Measurements from ENCODE around the gene MRI1.
"Not testable (repeated sequence)": the region's sequence is repeated elsewhere in the genome, so short reads cannot be mapped to it uniquely, and the experiment has no call there.

The MRI1 gene

GRCh38 chr19:13734751-13735150, 29.6 kb upstream of the MRI1 start:
- 90 to 94% methylated on average over 2 of the region's 2 CpGs for WGBS, 2 experiments
- Histone ChIP-seq H3K4me1 (ENCODE audit: control insufficient read depth, insufficient read depth, low read length) (no peaks in the 10 kb centered on the region), H3K36me3 (ENCODE audit: control insufficient read depth, insufficient read depth, low read length) (no peaks in the 10 kb centered on the region), H3K27me3 (ENCODE audit: control insufficient read depth, insufficient read depth, low read length, poor library complexity, severe bottlenecking) (no peaks in the 10 kb centered on the region), H3K4me3 (ENCODE audit: insufficient read depth, low read depth, low read length) (no peak overlapping the region), H3K27ac (ENCODE audit: insufficient read depth, low read depth, low read length, poor library complexity, severe bottlenecking) (no peak overlapping the region), H3K9me3 (ENCODE audit: control insufficient read depth, low read length) (no peaks in the 10 kb centered on the region)

GRCh38 chr19:13738073-13738472, 26.2 kb upstream of the MRI1 start:
- Histone ChIP-seq H3K4me1 (ENCODE audit: control insufficient read depth, insufficient read depth, low read length) (no peaks in the 10 kb centered on the region), H3K36me3 (ENCODE audit: control insufficient read depth, insufficient read depth, low read length) (no peaks in the 10 kb centered on the region), H3K27me3 (ENCODE audit: control insufficient read depth, insufficient read depth, low read length, poor library complexity, severe bottlenecking) (no peaks in the 10 kb centered on the region), H3K27ac (ENCODE audit: insufficient read depth, low read depth, low read length, poor library complexity, severe bottlenecking) (no peak overlapping the region), H3K9me3 (ENCODE audit: control insufficient read depth, low read length) (no peaks in the 10 kb centered on the region), H3K4me3 (ENCODE audit: insufficient read depth, low read depth, low read length) (no peak overlapping the region)
- 25 to 50% methylated on average over 1 of the region's 1 CpG for WGBS, 2 experiments

GRCh38 chr19:13741893-13742292, 22.4 kb upstream of the MRI1 start:
- Histone ChIP-seq H3K36me3 (ENCODE audit: control insufficient read depth, insufficient read depth, low read length) (no peaks in the 10 kb centered on the region), H3K4me1 (ENCODE audit: control insufficient read depth, insufficient read depth, low read length) (no peaks in the 10 kb centered on the region), H3K27ac (ENCODE audit: insufficient read depth, low read depth, low read length, poor library complexity, severe bottlenecking) (no peak overlapping the region), H3K9me3 (ENCODE audit: control insufficient read depth, low read length) (no peaks in the 10 kb centered on the region), H3K4me3 (ENCODE audit: insufficient read depth, low read depth, low read length) (no peak overlapping the region), H3K27me3 (ENCODE audit: control insufficient read depth, insufficient read depth, low read length, poor library complexity, severe bottlenecking) (no peaks in the 10 kb centered on the region)
- WGBS, 2 experiments = 90 to 92% methylated on average over 2 of the region's 2 CpGs

- no peak overlapping the region for H3K4me3 ChIP-seq (ENCODE audit: insufficient read depth, low read depth, low read length)
- H3K27ac ChIP-seq (ENCODE audit: insufficient read depth, low read depth, low read length, poor library complexity, severe bottlenecking) = no peak overlapping the region
- H3K4me1 ChIP-seq (ENCODE audit: control insufficient read depth, insufficient read depth, low read length) = no peaks in the 10 kb centered on the region
- no peaks in the 10 kb centered on the region for H3K9me3 ChIP-seq (ENCODE audit: control insufficient read depth, low read length)
- no peaks in the 10 kb centered on the region for H3K27me3 ChIP-seq (ENCODE audit: control insufficient read depth, insufficient read depth, low read length, poor library complexity, severe bottlenecking)
- 50 to 76% methylated on average over 1 of the region's 1 CpG for WGBS, 2 experiments
- no peaks in the 10 kb centered on the region for H3K36me3 ChIP-seq (ENCODE audit: control insufficient read depth, insufficient read depth, low read length)
These were observed 21.6 kb upstream of the MRI1 start for GRCh38 chr19:13742756-13743155.

GRCh38 chr19:13744174-13744573, 20.1 kb upstream of the MRI1 start:
- Histone ChIP-seq H3K9me3 (ENCODE audit: control insufficient read depth, low read length) (no peaks in the 10 kb centered on the region), H3K27me3 (ENCODE audit: control insufficient read depth, insufficient read depth, low read length, poor library complexity, severe bottlenecking) (no peaks in the 10 kb centered on the region), H3K4me3 (ENCODE audit: insufficient read depth, low read depth, low read length) (no peak overlapping the region), H3K36me3 (ENCODE audit: control insufficient read depth, insufficient read depth, low read length) (no peaks in the 10 kb centered on the region), H3K4me1 (ENCODE audit: control insufficient read depth, insufficient read depth, low read length) (no peaks in the 10 kb centered on the region), H3K27ac (ENCODE audit: insufficient read depth, low read depth, low read length, poor library complexity, severe bottlenecking) (no peak overlapping the region)

- Histone ChIP-seq H3K27me3 (ENCODE audit: control insufficient read depth, insufficient read depth, low read length, poor library complexity, severe bottlenecking) (no peaks in the 10 kb centered on the region), H3K36me3 (ENCODE audit: control insufficient read depth, insufficient read depth, low read length) (no peaks in the 10 kb centered on the region), H3K4me3 (ENCODE audit: insufficient read depth, low read depth, low read length) (peak overlapping the region; percentile 98), H3K27ac (ENCODE audit: insufficient read depth, low read depth, low read length, poor library complexity, severe bottlenecking) (no peak overlapping the region), H3K9me3 (ENCODE audit: control insufficient read depth, low read length) (no peaks in the 10 kb centered on the region), H3K4me1 (ENCODE audit: control insufficient read depth, insufficient read depth, low read length) (no peaks in the 10 kb centered on the region)
- WGBS, 2 experiments = 93% methylated on average over 8 of the region's 8 CpGs
These were observed 17.2 kb upstream of the MRI1 start for GRCh38 chr19:13747098-13747453.

- Histone ChIP-seq H3K36me3 (ENCODE audit: control insufficient read depth, insufficient read depth, low read length) (peaks cover 3% of the 10 kb centered on the region), H3K4me3 (ENCODE audit: insufficient read depth, low read depth, low read length) (peak overlapping the region; percentile 98), H3K27ac (ENCODE audit: insufficient read depth, low read depth, low read length, poor library complexity, severe bottlenecking) (peak overlapping the region; percentile 47), H3K27me3 (ENCODE audit: control insufficient read depth, insufficient read depth, low read length, poor library complexity, severe bottlenecking) (no peaks in the 10 kb centered on the region), H3K9me3 (ENCODE audit: control insufficient read depth, low read length) (no peaks in the 10 kb centered on the region), H3K4me1 (ENCODE audit: control insufficient read depth, insufficient read depth, low read length) (no peaks in the 10 kb centered on the region)
- WGBS, 2 experiments = 4 to 5% methylated on average over 25 of the region's 25 CpGs
These were observed 16.0 kb upstream of the MRI1 start for GRCh38 chr19:13748169-13748828.

- 94 to 95% methylated on average over 16 of the region's 16 CpGs for WGBS, 2 experiments
- Histone ChIP-seq H3K27ac (ENCODE audit: insufficient read depth, low read depth, low read length, poor library complexity, severe bottlenecking) (no peak overlapping the region), H3K9me3 (ENCODE audit: control insufficient read depth, low read length) (no peaks in the 10 kb centered on the region), H3K27me3 (ENCODE audit: control insufficient read depth, insufficient read depth, low read length, poor library complexity, severe bottlenecking) (no peaks in the 10 kb centered on the region), H3K4me1 (ENCODE audit: control insufficient read depth, insufficient read depth, low read length) (no peaks in the 10 kb centered on the region), H3K4me3 (ENCODE audit: insufficient read depth, low read depth, low read length) (no peak overlapping the region), H3K36me3 (ENCODE audit: control insufficient read depth, insufficient read depth, low read length) (peaks cover 17% of the 10 kb centered on the region)
These were observed 12.9 kb upstream of the MRI1 start for GRCh38 chr19:13751436-13751835.

GRCh38 chr19:13753622-13754021, 10.7 kb upstream of the MRI1 start:
- 89 to 96% methylated on average over 7 of the region's 7 CpGs for WGBS, 2 experiments
- peaks cover 33% of the 10 kb centered on the region for H3K36me3 ChIP-seq (ENCODE audit: control insufficient read depth, insufficient read depth, low read length)
- H3K27ac ChIP-seq (ENCODE audit: insufficient read depth, low read depth, low read length, poor library complexity, severe bottlenecking); H3K4me3 ChIP-seq (ENCODE audit: insufficient read depth, low read depth, low read length); H3K9me3 ChIP-seq (ENCODE audit: control insufficient read depth, low read length); H3K27me3 ChIP-seq (ENCODE audit: control insufficient read depth, insufficient read depth, low read length, poor library complexity, severe bottlenecking); H3K4me1 ChIP-seq (ENCODE audit: control insufficient read depth, insufficient read depth, low read length): not testable (repeated sequence)

GRCh38 chr19:13756210-13756609, 8.1 kb upstream of the MRI1 start:
- WGBS, 2 experiments = 96 to 97% methylated on average over 9 of the region's 9 CpGs
- Histone ChIP-seq H3K9me3 (ENCODE audit: control insufficient read depth, low read length) (no peaks in the 10 kb centered on the region), H3K27me3 (ENCODE audit: control insufficient read depth, insufficient read depth, low read length, poor library complexity, severe bottlenecking) (no peaks in the 10 kb centered on the region), H3K36me3 (ENCODE audit: control insufficient read depth, insufficient read depth, low read length) (peaks cover 45% of the 10 kb centered on the region), H3K4me1 (ENCODE audit: control insufficient read depth, insufficient read depth, low read length) (no peaks in the 10 kb centered on the region), H3K27ac (ENCODE audit: insufficient read depth, low read depth, low read length, poor library complexity, severe bottlenecking) (no peak overlapping the region), H3K4me3 (ENCODE audit: insufficient read depth, low read depth, low read length) (no peak overlapping the region)
